Measurements from ENCODE around the gene CHST13. TPM values are rescaled to one million over a fixed set of nuclear protein-coding genes. Genes with fewer than 3 reads are reported as not detected.

CHST13 gene
- total and polyA plus RNA-seq, 2 of the 4 experiments (the other 2 are of a cell fraction): not detected

GRCh38 chr3:126484148-126484547 is 39.8 kb upstream of the CHST13 start:
- no peaks in the 10 kb centered on the region for H3K4me1 ChIP-seq (ENCODE audit: control insufficient read depth, insufficient read depth, low read length)
- H3K9ac ChIP-seq (ENCODE audit: low read depth, low read length): no peak overlapping the region
- H4K5ac ChIP-seq (ENCODE audit: low read depth, low read length): no peak overlapping the region
- intact Hi-C loops (cut with micrococcal nuclease) (no loop called here), dilution Hi-C loops (cut with HindIII; ENCODE audit: low sequenced_read_pairs, unreplicated experiment) (no loop called here), in situ Hi-C loops (cut with MboI; ENCODE audit: low sequenced_read_pairs) (no loop called here)
- H2AK9ac ChIP-seq (replicated peaks; ENCODE audit: low read depth, low read length, poor library complexity): no peak overlapping the region
- no peak overlapping the region for H4K8ac ChIP-seq (ENCODE audit: low read depth in 2 of 2, low read length in 2 of 2)
- no peak overlapping the region for H2AK5ac ChIP-seq (ENCODE audit: low read depth, low read length)
- H2BK15ac ChIP-seq (ENCODE audit: low read depth, low read length): no peak overlapping the region
- no peak overlapping the region for H3K23ac ChIP-seq (ENCODE audit: low read depth, low read length)
- no TSS peak for BruUV-seq (replicated peaks)
- H3K14ac ChIP-seq (replicated peaks; ENCODE audit: low read depth, low read length): no peak overlapping the region
- no peaks in the 10 kb centered on the region for H3K9me1 ChIP-seq (ENCODE audit: insufficient read depth, low read length)
- no peaks in the 10 kb centered on the region for H3K79me1 ChIP-seq (ENCODE audit: low read depth in 1 of 2, low read length in 2 of 2)
- H2BK5ac ChIP-seq (ENCODE audit: low read depth, low read length, poor library complexity, severe bottlenecking): no peak overlapping the region
- no peak overlapping the region for H3K18ac ChIP-seq (ENCODE audit: low read depth, low read length)
- H3K9me3 ChIP-seq (ENCODE audit: control insufficient read depth, insufficient read depth, low read length): no peaks in the 10 kb centered on the region
- no peaks in the 10 kb centered on the region for H4K20me1 ChIP-seq (ENCODE audit: insufficient read depth, low read length)
- CTCF ChIA-PET: no interaction called here
- no CpG with 5 or more reads among the region's 3 CpGs for WGBS, 2 experiments (ENCODE audit: extremely low coverage in 2 of 2, insufficient read length in 1 of 2)
- H3K4me3 ChIP-seq (ENCODE audit: insufficient read depth, low read depth, low read length): no peak overlapping the region
- H3K27ac ChIP-seq (ENCODE audit: insufficient read depth, low read length): no peak overlapping the region
- H4K91ac ChIP-seq (ENCODE audit: insufficient read depth, low read depth, low read length): no peak overlapping the region
- no peak overlapping the region for H3K4me2 ChIP-seq (ENCODE audit: low read depth, low read length)
- H3K4ac ChIP-seq (ENCODE audit: low read depth, low read length): no peak overlapping the region
- ATAC-seq (ENCODE audit: low read depth): no peak
- DNase-seq: no peak
- peaks cover 5% of the 10 kb centered on the region; the same call in 1 of the 2 replicates for H3K27me3 ChIP-seq (ENCODE audit: control insufficient read depth, insufficient read depth, low read length)
- no peak overlapping the region for H2BK120ac ChIP-seq (ENCODE audit: low read depth, low read length)
- H3K36me3 ChIP-seq (ENCODE audit: control insufficient read depth, insufficient read depth, low read length): no peaks in the 10 kb centered on the region
- H2BK20ac ChIP-seq (ENCODE audit: low read depth, low read length): no peak overlapping the region
- POLR2A ChIA-PET (ENCODE audit: unreplicated experiment): no interaction called here
- no peak overlapping the region for H2AFZ ChIP-seq (replicated peaks; ENCODE audit: low read length, poor library complexity)
- no peak overlapping the region for H3K56ac ChIP-seq (ENCODE audit: extremely low read depth, insufficient read depth, low read length)
- TF ChIP-seq CTCF (conservative IDR thresholded peaks at IDR 0.05; ENCODE audit: low read depth, low read length) (no peak), MAFK (IDR thresholded peaks at IDR 0.05; ENCODE audit: low read depth, low read length) (no peak), NFE2L2 (IDR thresholded peaks at IDR 0.05; ENCODE audit: low read depth, low read length) (no peak), FOS (IDR thresholded peaks at IDR 0.05; ENCODE audit: low read depth, low read length) (no peak), BHLHE40 (IDR thresholded peaks at IDR 0.05; ENCODE audit: low read depth, low read length) (no peak), ELK1 (IDR thresholded peaks at IDR 0.05; ENCODE audit: borderline replicate concordance, low read depth, low read length) (no peak), MAZ (IDR thresholded peaks at IDR 0.05; ENCODE audit: borderline replicate concordance, low read depth, low read length) (no peak), USF2 (IDR thresholded peaks at IDR 0.05; ENCODE audit: low read depth, low read length) (no peak), CEBPB (IDR thresholded peaks at IDR 0.05; ENCODE audit: low read depth, low read length) (no peak), SMC3 (IDR thresholded peaks at IDR 0.05; ENCODE audit: low read depth, low read length) (no peak), MXI1 (IDR thresholded peaks at IDR 0.05; ENCODE audit: borderline replicate concordance, low read depth, low read length) (no peak), RCOR1 (IDR thresholded peaks at IDR 0.05; ENCODE audit: insufficient replicate concordance, low read length) (no peak), RAD21 (IDR thresholded peaks at IDR 0.05; ENCODE audit: low read length) (no peak)
